Erythroblast (primary cell): ENCODE data around the gene MKI67.

Experiments
- GATA1 ChIP-seq: IDR thresholded peaks from 2 replicates; pipeline ENCODE4 v1.6.1; 2011; ENCODE audit warnings: low read depth, mild to moderate bottlenecking, control low read depth, low read length, moderate library complexity
- POLR2A ChIP-seq: IDR thresholded peaks from 2 replicates; pipeline ENCODE4 v1.6.1; 2011; ENCODE audit warnings: mild to moderate bottlenecking, low read length

DNA sequence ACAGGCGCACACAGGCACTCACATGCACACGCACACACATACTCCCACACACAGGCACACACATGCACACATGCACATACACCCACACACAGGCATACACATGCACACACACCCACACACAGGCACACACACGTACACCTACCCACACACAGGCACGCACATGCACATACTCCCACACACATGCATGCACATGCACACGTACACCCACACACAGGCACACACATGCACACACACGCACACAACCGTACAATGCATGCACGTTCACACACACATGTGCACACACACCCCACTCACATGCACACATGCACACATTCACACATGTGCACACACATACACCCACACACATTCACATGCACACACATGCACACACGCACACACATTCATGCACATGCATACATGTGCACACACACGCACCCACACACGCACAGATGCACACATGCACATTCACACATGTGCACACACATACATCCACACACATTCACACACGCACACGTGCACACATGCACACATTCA lies 59.3 kb downstream of the MKI67 start:
- no peak for TF ChIP-seq POLR2A
- no peak for TF ChIP-seq GATA1
